Keratinocyte (primary cell): ENCODE results near the gene MARCOL. TPM values are rescaled to one million over a fixed set of nuclear protein-coding genes. Genes with fewer than 3 reads are reported as not detected.

Experiments used
- DNase-seq: peaks from one replicate; pipeline ENCODE4 v3.0.0-alpha.2; 2011; ENCODE audit warnings: low read depth, missing footprints, low spot score
- FAIRE-seq: peaks from 2 replicates; lab custom pipeline; 2011; peaks lifted over from hg19 to GRCh38; lab: Jason Lieb, UNC
- H2AFZ ChIP-seq: 2 replicates; pipeline ENCODE4 v1.6.0; 2012; ENCODE audit warnings: low read length, control low read depth, inconsistent platforms; ENCODE audit not compliant: control insufficient read depth
- H3K27ac ChIP-seq: 2 replicates; pipeline ENCODE4 v1.5.1; 2011; ENCODE audit warnings: low read length; ENCODE audit not compliant: control insufficient read depth, insufficient read depth
- H3K27me3 ChIP-seq: 3 replicates; pipeline ENCODE4 v1.6.0; 2011; ENCODE audit warnings: low read length; ENCODE audit not compliant: control insufficient read depth, insufficient read depth; ENCODE audit errors: extremely low read depth
- H3K36me3 ChIP-seq, 2 experiments: 2 replicates in 1 of 2; 3 replicates in 1 of 2; pipeline ENCODE4 v1.5.1; 2011; ENCODE audit warnings: low read length in 2 of 2, mild to moderate bottlenecking in 1 of 2; ENCODE audit not compliant: control insufficient read depth in 2 of 2, insufficient read depth in 2 of 2; ENCODE audit errors: extremely low read depth in 1 of 2
- H3K4me1 ChIP-seq: 3 replicates; pipeline ENCODE4 v1.5.1; 2011; ENCODE audit warnings: low read length; ENCODE audit not compliant: control insufficient read depth, insufficient read depth; ENCODE audit errors: extremely low read depth
- H3K4me2 ChIP-seq: 3 replicates; pipeline ENCODE4 v1.6.0; 2011; ENCODE audit warnings: low read depth, low read length; ENCODE audit not compliant: control insufficient read depth, insufficient read depth; ENCODE audit errors: extremely low read depth
- H3K4me3 ChIP-seq, 3 experiments: fragments of 200-600 bp in 1 of 3; sonication (generic) in 1 of 3; 2 replicates in 2 of 3; 3 replicates in 1 of 3; pipeline ENCODE4 v1.5.1; 2011 to 2016; ENCODE audit warnings: low read length in 3 of 3, mild to moderate bottlenecking in 3 of 3, control low read depth in 2 of 3, inconsistent platforms in 1 of 3, low read depth in 1 of 3, mixed read lengths in 1 of 3, mixed run types in 1 of 3, moderate library complexity in 1 of 3; ENCODE audit not compliant: control insufficient read depth in 2 of 3, insufficient read depth in 2 of 3; ENCODE audit errors: extremely low read depth in 1 of 3
- H3K79me2 ChIP-seq: 2 replicates; pipeline ENCODE4 v1.6.0; 2012; ENCODE audit warnings: low read length; ENCODE audit not compliant: control insufficient read depth, insufficient read depth
- H3K9ac ChIP-seq: 3 replicates; pipeline ENCODE4 v1.6.0; 2011; ENCODE audit warnings: low read length; ENCODE audit not compliant: control insufficient read depth, insufficient read depth; ENCODE audit errors: extremely low read depth
- H3K9me1 ChIP-seq: 3 replicates; pipeline ENCODE4 v1.6.0; 2011; ENCODE audit warnings: low read length; ENCODE audit not compliant: control insufficient read depth, insufficient read depth; ENCODE audit errors: extremely low read depth
- H3K9me3 ChIP-seq: 2 replicates; pipeline ENCODE4 v1.5.1; 2012; ENCODE audit warnings: low read depth, low read length; ENCODE audit not compliant: control insufficient read depth
- H4K20me1 ChIP-seq: 3 replicates; pipeline ENCODE4 v1.6.0; 2011; ENCODE audit warnings: low read length; ENCODE audit not compliant: control insufficient read depth, insufficient read depth; ENCODE audit errors: extremely low read depth
- CTCF ChIP-seq, 3 experiments: IDR thresholded peaks in 1 of 3; conservative IDR thresholded peaks in 1 of 3; optimal IDR thresholded peaks in 1 of 3; 2 replicates in 2 of 3; 3 replicates in 1 of 3; pipeline versions ENCODE3 to v1.5.1; 2011; ENCODE audit warnings: low read length in 3 of 3, mild to moderate bottlenecking in 3 of 3, moderate library complexity in 2 of 3, control low read depth in 1 of 3, inconsistent platforms in 1 of 3; ENCODE audit not compliant: insufficient read depth in 2 of 3; ENCODE audit errors: extremely low read depth in 1 of 3
- EZH2 ChIP-seq: IDR thresholded peaks from one replicate; pipeline ENCODE4 v1.6.1; 2012; ENCODE audit warnings: inconsistent platforms, mild to moderate bottlenecking, low read length, moderate library complexity
- dilution Hi-C: fragments of 300-500 bp; cut with MboI; formaldehyde crosslinking; loops from one replicate; pipeline ENCODE4 v1.7.0; 2020; ENCODE audit warnings: low sequenced_read_pairs; ENCODE audit not compliant: extremely low pct_ligation_motif_present
- polyA plus RNA-seq, 5 experiments: library from polyadenylated mRNA; depleted of rRNA in 3 of 5; stranded (reverse) in 3 of 5; stranded (forward) in 1 of 5; unstranded in 1 of 5; fragments of >200 nt; gene quantifications; 1 replicate in 1 of 5; 2 replicates in 3 of 5; 3 replicates in 1 of 5; pipeline versions ENCODE4 v1.2.1 to v1.2.3, GENCODE V29; 2011 to 2012; ENCODE audit warnings: missing spikeins in 2 of 5, low read depth in 1 of 5, low replicate concordance in 1 of 5

The MARCOL gene
- polyA plus RNA-seq, 1 donor (not counting 4 experiments of a cell fraction or from before 2014, with no cell fraction given): not detected

GRCh38 chr5:148255456-148255855 lies 17.1 kb downstream of the MARCOL start:
- Histone ChIP-seq H3K4me2 (no peak overlapping the region), H3K27me3 (no peaks in the 10 kb centered on the region), H3K79me2 (no peaks in the 10 kb centered on the region), H3K4me3 (no peak overlapping the region), H3K36me3 (no peaks in the 10 kb centered on the region), H4K20me1 (no peaks in the 10 kb centered on the region), H3K4me1 (no peaks in the 10 kb centered on the region), H3K27ac (no peak overlapping the region), H3K9me3 (peaks cover 2% of the 10 kb centered on the region), H2AFZ (no peak overlapping the region), H3K9ac (no peak overlapping the region), H3K9me1 (no peaks in the 10 kb centered on the region)
- FAIRE-seq (no peak), DNase-seq (no peak)
- TF ChIP-seq EZH2: no peak
- TF ChIP-seq CTCF (optimal IDR thresholded peaks at IDR 0.05 in 1 of 3, IDR thresholded peaks at IDR 0.05 in 1 of 3, conservative IDR thresholded peaks at IDR 0.05 in 1 of 3; ENCODE audit: extremely low read depth in 1 of 3, insufficient read depth in 2 of 3, low read length in 3 of 3): no peak
- dilution Hi-C loops: no loop called here

GRCh38 chr5:148259288-148259687 lies 21.0 kb downstream of the MARCOL start:
- H2AFZ ChIP-seq: no peak overlapping the region
- DNase-seq (no peak), FAIRE-seq (no peak)
- dilution Hi-C loops: no loop called here
- H3K9me3 ChIP-seq: peaks cover 2% of the 10 kb centered on the region
- no peak for TF ChIP-seq CTCF (optimal IDR thresholded peaks at IDR 0.05 in 1 of 3, IDR thresholded peaks at IDR 0.05 in 1 of 3, conservative IDR thresholded peaks at IDR 0.05 in 1 of 3; ENCODE audit: extremely low read depth in 1 of 3, insufficient read depth in 2 of 3, low read length in 3 of 3)
- no peak for TF ChIP-seq EZH2
- no peaks in the 10 kb centered on the region for H3K9me1 ChIP-seq
- H3K79me2 ChIP-seq: no peaks in the 10 kb centered on the region
- H3K4me3 ChIP-seq: no peak overlapping the region
- no peaks in the 10 kb centered on the region for H4K20me1 ChIP-seq
- H3K36me3 ChIP-seq: no peaks in the 10 kb centered on the region
- H3K27ac ChIP-seq: no peak overlapping the region
- no peak overlapping the region for H3K9ac ChIP-seq
- H3K27me3 ChIP-seq: no peaks in the 10 kb centered on the region
- H3K4me1 ChIP-seq: no peaks in the 10 kb centered on the region
- H3K4me2 ChIP-seq: no peak overlapping the region
